HG02642 (cell line): Measurements from ENCODE around the gene MBD4.
"Not testable (repeated sequence)": the region's sequence is repeated elsewhere in the genome, so short reads cannot be mapped to it uniquely, and the experiment has no call there.

Experiments used
- ATAC-seq: cut with Tn5 transposase; IDR thresholded peaks from one replicate; pipeline ENCODE4 v1.9.1; 2021; ENCODE audit warnings: mild to moderate bottlenecking; ENCODE audit not compliant: unreplicated experiment, poor library complexity

Gene MBD4

GRCh38 chr3:129439817-129440617 lies at the start of gene MBD4, which contains the start of gene IFT122:
Gene MBD4 (minus strand): TSS chr3:129439948. CDS start chr3:129439833, 115 bp downstream.
Gene IFT122 (plus strand): TSS chr3:129440224. CDS start chr3:129440331, 107 bp downstream.
- ATAC-seq: peak; percentile 89

DNA sequence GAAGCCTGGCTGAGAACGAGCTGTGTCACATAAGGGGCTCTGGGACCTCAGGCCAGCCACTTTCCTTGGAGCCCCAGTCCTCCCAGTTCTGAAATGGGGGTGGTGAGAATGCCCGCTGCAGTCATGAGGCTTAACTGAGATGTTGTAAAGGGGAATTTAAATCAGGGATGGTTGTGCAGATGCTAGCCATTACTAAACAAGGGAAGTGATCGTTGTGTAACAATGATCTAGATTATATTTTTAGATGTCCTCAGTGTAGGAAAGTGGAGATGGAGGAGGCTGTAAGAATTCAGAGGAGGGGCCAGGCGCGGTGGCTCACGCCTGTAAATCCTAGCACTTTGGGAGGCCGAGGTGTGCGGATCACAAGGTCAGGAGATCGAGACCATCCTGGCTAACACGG lies 49.5 kb upstream of the MBD4 start:
- not testable (repeated sequence) for ATAC-seq

DNA sequence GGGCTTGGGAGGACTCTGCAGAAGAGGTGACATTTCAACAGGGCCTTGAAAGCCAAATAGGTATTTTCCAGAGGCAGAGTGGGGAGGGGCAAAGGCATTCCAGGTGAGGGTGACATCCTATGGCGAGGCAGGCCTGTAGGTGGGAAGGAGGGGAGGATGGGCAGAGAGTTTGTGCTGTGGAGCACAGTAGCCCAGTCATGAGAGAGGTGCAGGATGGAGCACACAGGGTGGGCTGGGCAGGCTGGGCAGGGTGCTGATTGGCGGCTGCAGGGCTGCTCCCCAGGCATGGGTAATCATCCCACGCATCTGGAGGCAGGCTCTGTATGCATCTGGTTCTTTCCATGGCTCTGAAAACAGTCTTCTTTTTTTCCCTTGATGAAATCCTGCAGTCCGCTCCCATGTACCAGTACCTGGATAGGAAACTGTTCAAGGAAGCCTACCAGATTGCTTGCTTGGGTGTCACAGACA lies 48.2 kb upstream of the MBD4 start:
- not testable (repeated sequence) for ATAC-seq

GRCh38 chr3:129487183-129487867 lies 47.6 kb upstream of the MBD4 start:
- ATAC-seq: no peak

- ATAC-seq: no peak
These were observed 46.9 kb upstream of the MBD4 start for GRCh38 chr3:129486664-129487035.

GRCh38 chr3:129485721-129486663 lies 46.2 kb upstream of the MBD4 start:
- no peak for ATAC-seq

GRCh38 chr3:129485146-129485545 lies 45.4 kb upstream of the MBD4 start:
- ATAC-seq: not testable (repeated sequence)

DNA sequence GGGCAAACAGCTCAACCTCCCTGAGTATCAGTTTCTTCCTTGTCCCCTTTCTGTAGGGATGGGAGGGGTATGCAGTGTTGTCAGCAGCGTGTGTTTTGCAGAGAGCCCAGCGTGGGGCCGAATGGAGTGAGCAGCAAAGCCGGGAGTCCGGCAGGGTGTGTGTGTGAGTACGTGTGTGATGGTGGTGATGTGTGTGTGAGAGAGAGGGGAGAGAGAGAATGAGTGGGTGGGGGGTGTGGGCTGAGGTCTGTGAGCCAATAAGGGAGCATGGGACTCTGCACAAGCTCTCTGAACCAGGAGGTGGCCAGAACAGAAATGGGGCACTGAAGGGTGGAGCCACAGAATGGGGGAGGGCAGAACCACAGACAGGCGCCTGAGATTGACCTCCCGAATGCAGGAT lies 44.1 kb upstream of the MBD4 start:
- no peak for ATAC-seq

DNA sequence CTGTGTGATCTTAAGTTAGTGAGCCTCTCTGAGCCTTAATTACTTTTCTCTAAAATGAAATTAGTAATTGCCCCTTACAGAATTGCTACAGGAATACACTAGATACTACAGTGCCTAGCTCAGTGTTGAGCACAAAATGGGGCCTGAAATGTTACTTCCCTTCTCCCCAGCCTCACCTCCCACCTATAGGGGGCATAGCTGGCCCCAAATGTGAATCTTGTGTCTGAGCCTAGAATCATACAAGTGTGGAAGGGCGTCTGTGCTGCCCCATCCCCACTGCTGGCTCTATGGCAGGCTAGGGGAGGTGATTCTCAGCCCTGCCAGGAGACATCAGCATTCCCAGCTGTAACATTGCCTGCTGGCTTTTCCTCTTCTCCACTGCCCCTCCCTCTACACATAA lies 43.0 kb upstream of the MBD4 start:
- no peak for ATAC-seq

DNA sequence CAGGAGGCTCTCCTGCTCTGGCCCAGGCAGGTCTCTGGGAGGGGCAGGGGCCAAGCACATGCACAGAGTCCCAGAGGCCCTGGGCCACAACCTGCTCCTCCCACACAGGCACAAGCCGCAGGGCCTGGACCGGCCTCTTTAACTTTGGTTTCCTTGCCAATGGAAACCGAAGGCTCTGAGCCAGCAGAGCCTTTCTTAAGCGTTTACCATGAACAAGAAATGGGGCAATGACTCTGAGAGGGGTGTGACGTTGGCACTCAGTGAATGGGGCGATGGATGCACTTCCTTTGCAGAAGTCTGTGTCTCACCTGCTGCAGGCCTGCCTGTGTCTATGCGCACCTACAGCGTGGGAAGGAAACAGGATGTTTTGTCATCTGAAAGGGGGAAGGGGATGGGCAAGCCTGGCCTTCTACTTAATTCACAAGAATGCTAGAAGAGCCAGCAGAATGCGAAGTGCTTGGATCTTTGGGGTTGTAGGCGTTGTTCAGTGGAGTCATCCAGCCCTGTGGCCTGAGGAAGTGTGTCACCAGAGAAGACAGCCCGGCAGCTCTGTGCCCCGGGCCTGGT lies 42.1 kb upstream of the MBD4 start:
- ATAC-seq: no peak

DNA sequence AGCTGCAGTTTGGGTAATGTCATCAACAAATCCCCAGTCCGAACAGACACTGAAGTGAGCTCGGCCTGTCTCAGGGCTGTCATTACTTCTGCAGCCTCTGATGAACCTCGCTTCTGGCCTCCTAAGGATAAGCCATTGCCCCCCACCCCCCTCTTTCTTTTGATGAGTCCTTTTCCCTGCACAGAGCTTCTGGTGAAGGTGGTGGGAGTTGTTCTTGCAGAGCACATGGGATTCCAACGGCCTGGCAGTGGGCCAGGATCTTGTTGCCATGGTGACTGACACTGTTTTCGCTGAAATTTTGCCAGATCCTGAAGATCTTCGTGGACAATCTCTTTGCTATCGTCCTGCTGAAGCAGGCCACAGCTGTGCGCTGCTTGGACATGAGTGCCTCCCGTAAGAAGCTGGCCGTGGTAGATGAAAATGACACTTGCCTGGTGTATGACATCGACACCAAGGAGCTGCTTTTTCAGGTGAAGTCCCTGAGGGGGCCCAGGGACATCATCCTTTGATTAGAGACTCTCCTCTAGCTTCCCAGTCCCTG lies 41.5 kb upstream of the MBD4 start:
- not testable (repeated sequence) for ATAC-seq

DNA sequence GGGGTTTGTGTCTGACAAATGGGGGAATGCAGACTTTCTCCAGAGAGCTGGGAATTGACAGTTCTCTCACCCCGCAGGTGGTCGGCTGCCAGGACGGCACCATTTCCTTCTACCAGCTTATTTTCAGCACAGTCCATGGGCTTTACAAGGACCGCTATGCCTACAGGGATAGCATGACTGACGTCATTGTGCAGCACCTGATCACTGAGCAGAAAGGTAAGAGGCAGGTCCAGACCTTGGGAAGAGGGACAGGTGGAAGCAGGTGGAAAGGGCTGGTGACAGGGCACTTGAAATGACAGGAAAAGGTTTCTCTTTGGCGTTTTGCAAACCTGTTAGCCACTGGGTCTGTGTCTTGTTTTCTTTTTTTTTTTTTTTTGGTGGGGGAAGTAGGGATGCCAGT lies 36.8 kb upstream of the MBD4 start:
- no peak for ATAC-seq

DNA sequence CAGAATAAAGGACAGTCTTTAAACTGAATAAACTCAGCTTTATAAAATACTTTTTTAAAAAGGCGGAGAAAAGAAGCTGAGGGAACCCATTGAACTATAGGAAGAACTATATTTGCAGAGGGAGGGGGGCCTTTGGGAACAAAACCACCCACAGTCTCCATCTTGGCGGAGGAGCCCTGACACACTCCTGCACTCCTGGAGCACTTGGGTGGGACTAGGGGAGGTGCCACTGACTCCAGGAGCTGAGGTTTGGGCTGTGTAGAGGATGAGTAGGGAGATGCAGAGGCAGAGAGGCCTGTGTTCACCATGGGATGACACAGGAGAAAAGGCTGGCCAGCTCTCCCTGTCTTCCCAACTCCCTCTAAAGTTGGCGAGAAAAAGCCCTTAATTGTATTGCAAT lies 36.1 kb upstream of the MBD4 start:
- no peak for ATAC-seq

- no peak for ATAC-seq
These were observed 35.4 kb upstream of the MBD4 start for GRCh38 chr3:129474984-129475804.

DNA sequence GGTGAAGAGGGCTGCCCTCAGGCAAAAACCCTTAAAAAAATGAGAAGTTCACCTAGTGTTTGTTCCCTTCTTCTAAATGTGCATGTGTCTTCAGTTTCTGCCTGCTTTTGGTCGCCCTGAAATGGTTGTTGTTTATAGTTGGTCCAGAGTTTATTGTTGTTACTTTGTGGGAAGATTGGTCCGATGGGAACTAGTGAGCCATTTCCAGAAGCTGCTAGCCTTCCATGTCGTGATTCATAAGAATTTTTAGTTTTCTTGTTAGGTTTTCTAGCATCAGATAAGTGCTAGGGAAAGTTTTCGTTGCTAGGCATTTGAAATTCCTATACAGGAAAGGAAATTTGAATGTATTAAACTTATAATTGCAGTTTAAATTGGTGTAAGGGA lies 34.0 kb upstream of the MBD4 start:
- no peak for ATAC-seq

DNA sequence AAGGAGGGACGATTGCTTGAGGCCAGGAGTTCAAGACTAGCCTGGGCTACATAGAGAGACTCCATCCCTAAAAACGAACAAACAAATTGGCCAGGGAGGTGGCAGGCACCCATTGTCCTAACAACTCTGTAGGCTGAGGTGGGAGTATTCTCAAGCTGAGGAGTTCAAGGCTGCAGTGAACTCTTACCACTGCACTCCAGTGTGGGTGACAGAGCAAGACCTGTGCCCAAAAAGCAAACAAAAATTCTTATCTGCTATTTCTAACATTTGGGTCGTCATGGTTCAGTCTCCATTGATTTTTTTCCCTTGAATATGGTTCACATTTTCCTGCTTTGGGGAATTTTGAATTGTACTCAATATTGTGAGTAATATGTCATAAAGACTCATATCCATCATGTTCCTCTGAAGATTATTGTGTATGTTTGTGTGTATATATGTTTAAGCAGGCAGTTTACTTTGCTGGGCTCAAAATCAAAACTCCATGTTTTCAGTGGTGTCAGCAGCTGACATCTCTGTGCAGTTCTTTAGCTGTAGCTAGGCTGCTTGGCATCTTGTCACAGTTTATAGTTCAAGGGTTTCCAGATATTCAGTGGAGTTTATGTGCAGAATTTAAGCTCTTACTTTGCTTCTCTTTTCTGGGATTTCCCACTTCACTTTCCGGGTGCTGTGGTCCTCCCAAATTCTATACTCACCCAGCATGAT lies 33.5 kb upstream of the MBD4 start:
- ATAC-seq: no peak

GRCh38 chr3:129470861-129471260 lies 31.1 kb upstream of the MBD4 start:
- no peak for ATAC-seq

- ATAC-seq: no peak
These were observed 29.3 kb upstream of the MBD4 start for GRCh38 chr3:129469026-129469425.

GRCh38 chr3:129467932-129468331 lies 28.2 kb upstream of the MBD4 start:
- no peak for ATAC-seq
